HuH-7 (cell line): ENCODE results near the gene PLXNB3.

Source experiments
- DNase-seq: peaks from one replicate; pipeline ENCODE4 v3.0.0; 2011; ENCODE audit warnings: low spot score

The PLXNB3 gene

DNA sequence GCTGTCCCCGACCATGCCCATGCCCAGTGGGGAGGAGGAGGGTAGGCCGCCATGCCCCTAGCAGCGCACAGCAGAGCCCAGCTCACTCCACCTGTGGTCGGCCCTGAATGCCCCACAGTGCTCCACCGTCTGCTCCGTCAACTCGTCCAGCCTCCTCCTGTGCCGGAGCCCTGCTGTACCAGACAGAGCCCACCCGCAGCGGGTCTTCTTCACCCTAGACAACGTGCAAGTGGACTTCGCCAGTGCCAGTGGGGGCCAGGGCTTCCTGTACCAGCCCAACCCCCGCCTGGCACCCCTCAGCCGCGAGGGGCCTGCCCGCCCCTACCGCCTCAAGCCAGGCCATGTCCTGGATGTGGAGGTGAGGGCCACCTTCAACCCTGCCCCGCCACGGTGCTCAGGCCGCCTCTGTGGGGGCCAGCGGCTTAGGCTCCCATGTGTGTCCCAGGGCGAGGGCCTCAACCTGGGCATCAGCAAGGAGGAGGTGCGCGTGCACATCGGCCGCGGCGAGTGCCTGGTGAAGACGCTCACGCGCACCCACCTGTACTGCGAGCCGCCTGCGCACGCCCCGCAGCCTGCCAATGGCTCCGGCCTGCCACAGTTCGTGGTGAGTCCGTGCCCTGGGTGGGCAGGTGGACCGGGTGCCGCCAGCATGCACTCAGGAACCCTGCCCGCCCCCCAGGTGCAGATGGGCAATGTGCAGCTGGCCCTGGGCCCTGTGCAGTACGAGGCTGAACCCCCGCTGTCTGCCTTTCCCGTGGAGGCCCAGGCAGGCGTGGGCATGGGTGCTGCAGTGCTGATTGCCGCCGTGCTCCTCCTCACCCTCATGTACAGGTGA lies 9.9 kb downstream of the PLXNB3 start:
- no peak for DNase-seq

DNA sequence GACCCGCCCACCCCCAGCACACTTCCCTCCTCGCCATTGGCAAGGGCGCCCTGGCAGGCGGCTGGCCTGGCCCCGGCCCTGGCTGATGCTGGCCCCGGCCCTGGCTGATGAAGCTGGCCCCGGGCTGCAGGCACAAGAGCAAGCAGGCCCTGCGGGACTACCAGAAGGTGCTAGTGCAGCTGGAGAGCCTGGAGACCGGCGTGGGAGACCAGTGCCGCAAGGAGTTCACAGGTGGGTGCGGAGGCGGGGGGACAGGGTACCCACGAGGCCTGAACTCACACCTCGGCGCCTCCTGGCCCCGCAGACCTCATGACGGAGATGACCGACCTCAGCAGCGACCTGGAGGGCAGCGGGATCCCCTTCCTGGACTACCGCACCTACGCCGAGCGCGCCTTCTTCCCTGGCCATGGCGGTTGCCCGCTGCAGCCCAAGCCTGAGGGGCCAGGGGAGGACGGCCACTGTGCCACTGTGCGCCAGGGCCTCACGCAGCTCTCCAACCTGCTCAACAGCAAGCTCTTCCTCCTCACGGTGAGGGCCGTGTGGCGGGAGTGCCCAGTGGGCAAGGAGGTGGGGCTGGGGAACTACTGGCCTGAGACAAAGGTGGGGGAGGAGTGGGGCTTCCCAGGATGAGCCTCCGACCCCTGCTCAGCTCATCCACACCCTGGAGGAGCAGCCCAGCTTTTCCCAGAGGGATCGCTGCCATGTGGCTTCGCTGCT lies 10.7 kb downstream of the PLXNB3 start:
- no peak for DNase-seq

GRCh38 chrX:153775293-153776119 lies 11.5 kb downstream of the PLXNB3 start:
- no peak for DNase-seq

GRCh38 chrX:153776120-153776599 lies 12.1 kb downstream of the PLXNB3 start:
- no peak for DNase-seq

- DNase-seq: no peak
Observed at GRCh38 chrX:153776611-153777045, 12.6 kb downstream of the PLXNB3 start.

DNA sequence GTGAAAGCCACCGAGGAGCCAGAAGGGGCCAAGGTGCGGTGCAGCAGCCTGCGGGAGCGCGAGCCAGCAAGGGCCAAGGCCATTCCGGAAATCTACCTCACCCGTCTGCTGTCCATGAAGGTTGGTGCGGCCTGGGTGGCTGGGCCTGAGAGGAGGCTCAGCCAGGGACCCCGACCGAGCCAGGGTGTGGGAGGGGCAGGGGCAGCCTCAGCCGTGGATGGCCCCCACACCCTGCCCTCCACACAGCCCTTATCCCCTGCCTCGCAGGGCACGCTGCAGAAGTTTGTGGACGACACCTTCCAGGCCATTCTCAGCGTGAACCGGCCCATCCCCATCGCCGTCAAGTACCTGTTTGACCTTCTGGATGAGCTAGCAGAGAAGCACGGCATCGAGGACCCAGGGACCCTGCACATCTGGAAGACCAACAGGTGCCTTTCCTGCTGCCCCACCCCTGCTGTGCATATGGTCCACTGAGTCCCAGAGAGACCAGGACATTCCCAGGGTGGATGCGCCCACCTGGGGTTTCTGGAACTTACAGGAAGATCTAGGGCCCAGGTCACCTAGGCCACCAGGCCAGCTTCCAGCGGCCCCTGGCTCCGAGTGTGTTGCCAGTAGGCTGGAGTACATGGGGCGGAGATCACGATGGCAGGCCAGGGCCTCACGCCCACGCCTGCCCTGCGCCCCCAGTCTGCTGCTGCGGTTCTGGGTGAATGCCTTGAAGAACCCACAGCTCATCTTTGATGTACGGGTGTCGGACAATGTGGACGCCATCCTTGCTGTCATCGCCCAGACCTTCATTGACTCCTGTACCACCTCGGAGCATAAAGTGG lies 13.4 kb downstream of the PLXNB3 start:
- DNase-seq: no peak

- DNase-seq: no peak
Observed at GRCh38 chrX:153778181-153778580, 14.1 kb downstream of the PLXNB3 start.

GRCh38 chrX:153778684-153779101 lies 14.6 kb downstream of the PLXNB3 start:
- no peak for DNase-seq

DNA sequence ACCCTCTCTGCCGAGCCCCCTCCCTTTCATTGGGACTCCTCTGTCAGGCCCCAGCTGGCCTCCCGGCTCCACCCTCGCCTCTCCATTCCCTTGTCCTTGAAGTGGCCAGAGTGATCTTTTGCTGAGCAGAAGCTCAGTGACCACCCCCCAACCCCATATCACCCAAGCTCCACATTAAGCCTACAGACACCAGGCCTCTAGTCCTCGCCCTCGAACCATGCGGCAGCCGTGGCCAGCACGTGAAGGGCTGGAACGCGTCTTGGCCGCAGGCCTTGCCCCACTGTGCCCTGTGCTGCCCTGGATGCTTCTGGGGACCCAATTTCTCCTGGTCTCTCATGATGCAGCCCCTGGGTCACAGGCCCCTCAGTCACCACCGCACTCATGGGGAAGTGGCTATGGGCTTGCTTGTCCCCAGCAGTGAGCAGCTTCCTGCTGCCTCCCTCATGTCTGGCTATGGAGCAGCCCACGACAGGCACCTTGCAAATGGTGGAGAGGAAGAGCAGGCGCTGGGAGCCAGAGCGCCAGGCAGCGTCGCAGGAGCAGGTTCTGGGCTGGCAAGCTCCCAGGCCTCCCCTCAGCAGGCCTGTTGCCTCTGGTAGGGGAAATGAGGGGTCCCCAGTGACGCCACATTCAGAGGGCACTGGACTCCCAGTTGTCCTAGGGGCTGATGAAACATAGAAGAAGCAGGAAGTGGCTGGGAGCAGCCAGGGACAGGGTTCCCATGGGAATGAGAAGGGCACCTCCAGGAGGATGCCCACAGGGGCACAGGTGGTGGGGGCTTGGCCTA lies 16.0 kb downstream of the PLXNB3 start:
- DNase-seq: no peak

DNA sequence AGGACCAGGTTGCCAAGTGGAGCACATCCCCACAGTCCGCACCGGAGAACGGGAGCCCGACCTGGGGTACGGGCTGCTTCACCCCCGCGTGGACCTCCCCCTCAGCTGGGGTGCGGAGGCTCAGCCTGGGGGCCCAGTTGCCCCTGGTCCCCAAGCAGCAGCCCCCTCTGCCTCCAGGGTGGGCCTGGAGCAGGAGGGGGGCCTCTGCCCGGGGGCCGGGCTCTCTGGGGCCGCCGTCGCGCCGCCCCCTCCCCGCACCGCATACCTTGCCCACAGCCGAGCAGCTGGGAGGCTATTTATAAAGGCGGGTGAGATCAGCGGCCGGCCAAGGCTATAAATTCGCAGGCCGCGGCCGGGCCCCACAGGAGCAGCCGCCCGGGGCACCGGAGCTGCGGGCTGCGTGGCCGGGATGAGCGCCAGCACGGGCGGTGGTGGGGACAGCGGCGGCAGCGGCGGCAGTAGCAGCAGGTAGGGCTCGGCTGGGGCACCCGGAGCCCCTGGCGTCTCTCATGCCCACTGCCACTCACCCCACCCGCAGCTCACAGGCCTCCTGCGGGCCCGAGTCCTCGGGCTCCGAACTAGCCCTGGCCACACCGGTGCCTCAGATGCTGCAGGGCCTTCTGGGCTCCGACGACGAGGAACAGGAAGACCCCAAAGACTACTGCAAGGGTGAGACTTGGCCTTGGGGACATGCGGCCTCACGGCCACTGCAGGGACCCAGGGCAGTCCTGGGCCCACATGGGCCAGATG lies 16.8 kb downstream of the PLXNB3 start, which contains the start of gene SRPK3:
Gene SRPK3 (plus strand): TSS at position 364 of the 750 bp plus-strand sequence. CDS start 46 bp downstream, at position 410.
- no peak for DNase-seq

DNA sequence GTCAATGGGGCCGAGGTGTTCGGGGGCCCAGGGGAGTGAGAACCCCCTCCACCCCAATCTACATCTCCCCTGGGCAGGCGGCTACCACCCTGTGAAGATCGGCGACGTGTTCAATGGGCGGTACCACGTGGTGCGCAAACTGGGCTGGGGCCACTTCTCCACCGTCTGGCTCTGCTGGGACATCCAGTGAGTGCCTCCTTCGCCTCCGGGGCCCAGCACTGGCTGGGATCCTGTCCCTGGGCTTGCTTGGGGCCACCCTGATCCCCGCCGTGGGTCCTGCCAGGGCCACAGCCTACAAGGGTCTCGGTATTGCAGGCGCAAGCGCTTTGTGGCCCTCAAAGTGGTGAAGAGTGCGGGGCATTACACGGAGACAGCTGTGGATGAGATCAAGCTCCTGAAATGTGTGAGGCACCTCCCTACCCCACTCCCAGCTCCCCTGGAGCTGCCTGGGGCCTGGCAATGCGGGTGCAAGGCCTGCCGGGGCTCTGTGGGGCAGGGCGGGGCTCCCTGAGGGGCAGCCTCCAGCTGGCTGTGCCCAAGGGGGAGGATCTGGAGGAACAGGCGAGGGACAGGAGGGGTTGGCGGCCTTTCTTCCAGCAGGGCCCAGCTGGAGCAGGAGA lies 17.5 kb downstream of the PLXNB3 start:
- DNase-seq: no peak

DNA sequence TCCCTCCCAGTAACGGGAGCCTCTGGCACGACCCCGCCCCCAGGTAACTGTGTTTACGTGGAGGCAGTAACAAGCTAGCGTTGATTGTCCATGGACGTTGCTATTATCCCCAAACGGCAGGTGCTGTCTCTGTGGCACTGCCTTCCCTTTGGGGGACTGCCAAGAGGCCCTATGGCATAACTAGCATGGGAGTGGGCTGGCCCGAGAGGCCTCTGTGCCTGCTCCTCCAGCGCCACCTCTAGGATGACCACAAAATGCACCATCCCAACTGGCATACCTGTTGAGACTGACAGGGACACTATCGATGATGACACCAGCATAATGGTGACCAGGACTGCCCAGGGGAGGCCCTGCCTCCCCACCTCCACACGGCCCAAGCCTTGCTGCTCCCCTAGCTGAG lies 18.3 kb downstream of the PLXNB3 start:
- DNase-seq: no peak

DNA sequence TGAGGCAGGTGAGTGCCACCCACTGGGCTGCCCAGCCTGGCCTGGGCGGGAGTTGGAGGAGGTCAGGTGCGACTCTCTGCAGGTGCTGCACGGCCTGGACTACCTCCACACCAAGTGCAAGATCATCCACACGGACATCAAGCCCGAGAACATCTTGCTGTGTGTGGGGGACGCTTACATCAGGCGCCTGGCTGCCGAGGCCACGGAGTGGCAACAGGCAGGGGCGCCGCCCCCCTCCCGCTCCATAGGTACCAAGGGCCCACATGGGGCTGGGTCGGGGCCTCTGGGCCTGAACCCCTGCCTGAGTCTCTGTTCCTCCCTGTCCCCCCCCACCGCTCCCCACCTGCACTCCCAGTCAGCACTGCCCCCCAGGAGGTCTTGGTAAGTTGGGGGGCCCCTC lies 18.8 kb downstream of the PLXNB3 start:
- no peak for DNase-seq

DNA sequence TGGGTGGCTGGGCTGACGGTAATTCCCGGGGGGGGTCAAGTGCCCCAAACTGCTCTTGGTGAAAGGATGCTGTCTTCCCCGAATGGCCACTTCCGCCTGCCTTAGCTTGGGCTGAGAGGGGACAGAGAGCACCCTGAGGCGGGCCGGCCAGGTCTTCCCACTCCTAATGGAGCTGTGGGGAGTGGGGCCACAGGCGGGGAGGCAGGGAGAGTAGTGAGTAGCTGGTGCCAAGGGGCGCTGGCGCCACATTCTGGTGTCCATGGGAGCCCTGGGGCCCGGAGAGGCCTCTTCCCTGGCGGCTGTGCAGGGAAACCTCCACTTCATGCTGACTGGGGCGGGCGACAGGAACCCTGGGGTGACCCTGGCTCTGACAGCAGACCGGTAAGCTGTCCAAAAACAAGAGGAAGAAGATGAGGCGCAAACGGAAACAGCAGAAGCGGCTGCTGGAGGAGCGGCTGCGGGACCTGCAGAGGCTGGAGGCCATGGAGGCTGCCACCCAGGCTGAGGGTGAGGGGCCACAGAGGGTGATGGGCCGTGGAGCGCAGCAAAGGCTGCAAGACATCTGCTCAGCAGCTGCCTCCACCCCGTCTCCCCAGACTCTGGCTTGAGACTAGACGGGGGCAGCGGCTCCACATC lies 19.4 kb downstream of the PLXNB3 start:
- DNase-seq: no peak

DNA sequence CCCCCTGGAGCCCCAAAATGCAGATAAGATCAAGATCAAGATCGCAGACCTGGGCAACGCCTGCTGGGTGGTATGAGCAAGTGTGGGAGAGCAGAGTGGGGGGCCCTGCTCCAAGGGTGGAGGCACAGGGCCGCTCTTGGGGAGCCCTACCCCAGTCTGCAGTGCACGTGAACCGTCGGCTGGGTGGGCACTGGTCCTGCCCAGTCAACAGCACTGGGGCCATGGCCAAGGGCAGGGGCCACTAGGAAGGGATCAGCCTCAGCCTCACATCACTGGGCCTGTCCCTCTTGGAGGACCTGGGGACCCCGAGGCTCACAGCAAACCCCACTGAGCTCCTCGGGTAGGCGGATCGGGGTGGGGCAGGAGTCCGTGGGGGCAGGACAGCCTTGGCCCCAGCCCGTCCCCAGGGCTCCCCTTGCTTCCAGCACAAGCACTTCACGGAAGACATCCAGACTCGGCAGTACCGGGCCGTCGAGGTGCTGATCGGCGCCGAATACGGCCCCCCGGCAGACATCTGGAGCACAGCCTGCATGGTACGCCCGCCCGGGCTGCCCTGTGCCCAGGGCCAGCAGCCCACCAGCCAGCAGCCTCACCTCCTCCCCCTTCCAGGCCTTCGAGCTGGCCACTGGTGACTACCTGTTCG lies 20.4 kb downstream of the PLXNB3 start:
- DNase-seq: no peak

DNA sequence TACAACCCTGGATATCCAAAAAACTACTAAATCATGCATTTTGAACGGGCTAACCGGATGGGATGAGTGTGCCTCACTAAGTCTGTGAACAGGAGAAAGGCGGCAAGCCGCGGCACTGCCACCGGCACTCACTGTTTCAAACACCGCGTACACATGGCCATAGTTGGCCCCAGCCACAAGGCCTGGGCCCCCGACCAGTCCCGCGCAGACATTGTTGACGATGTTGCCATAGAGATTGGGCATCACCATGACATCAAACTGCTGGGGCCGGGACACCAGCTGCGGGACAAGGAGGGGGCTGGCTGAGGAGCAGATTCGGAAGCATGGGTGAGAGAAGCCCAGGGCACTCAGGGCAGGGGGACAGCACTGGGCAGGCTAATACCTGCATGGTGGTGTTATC lies 22.6 kb downstream of the PLXNB3 start:
- DNase-seq: no peak

DNA sequence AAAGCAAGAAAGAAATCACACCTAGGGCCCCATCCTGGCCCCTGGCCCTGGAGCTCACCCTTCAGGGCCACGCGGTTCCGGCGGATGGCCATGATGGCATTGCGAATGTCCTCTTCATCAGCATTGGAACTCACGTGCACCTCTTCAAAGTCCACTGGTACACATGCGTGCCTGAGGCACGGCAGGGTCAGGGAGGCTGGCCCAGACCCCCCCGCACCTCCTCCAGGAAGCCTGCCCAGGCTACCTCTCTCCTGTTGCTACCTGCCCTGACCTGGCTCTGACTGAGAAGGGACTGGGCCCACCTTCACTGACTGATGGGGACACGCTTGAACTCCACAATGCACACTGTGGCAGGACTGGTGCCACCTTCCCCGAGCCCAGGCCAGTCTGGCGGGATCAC lies 25.6 kb downstream of the PLXNB3 start:
- DNase-seq: no peak

DNA sequence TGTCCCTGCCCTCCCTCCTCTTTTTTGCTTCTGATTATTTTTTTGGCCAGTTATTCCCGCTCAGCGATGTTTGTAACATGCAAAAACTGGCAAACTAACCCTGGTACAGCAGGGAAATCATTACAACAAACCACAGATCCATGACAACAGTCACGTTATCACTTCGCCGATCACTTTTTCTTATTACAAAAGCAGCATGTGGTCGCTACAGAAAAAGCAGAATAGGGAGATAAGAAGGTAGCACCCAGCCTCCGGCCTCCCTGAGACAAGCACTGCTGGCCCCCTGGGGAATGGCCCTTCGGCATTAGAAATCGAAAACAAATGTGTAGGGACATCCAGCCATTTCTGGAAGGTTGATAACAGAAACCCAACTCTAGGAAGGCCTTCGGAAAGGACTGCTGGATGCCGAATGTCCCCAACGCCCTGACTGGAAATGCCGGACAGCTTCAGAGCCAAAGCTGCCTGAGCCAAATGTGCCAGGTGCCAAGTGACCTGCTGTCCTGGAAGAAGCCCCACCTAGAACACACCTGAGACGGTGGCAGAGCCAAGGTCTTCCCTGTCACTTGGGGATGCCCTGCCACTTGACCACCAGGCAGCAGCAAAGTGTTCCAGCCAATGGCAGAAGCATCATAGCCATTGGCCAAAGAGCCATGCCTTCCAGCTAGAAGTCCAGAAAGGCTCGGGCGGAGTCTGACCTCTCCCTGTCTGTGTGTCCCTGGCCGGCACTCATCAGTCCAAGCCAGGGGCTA lies 27.2 kb downstream of the PLXNB3 start:
- no peak for DNase-seq
